Spleen (tissue), 11 donors: ENCODE data around the gene APBB2. TPM values are rescaled to one million over a fixed set of nuclear protein-coding genes. Genes with fewer than 3 reads are reported as not detected.

Experiments
- DNase-seq: peaks from one replicate; pipeline ENCODE4 v3.0.0-alpha.2; 2020
- H3K27ac ChIP-seq, 8 donors: fragments of 200-600 bp; sonication (generic) in 7 of 8; 1 replicate in 4 of 8; 2 replicates in 4 of 8; pipeline versions ENCODE4 v1.5.0 to v1.8.0; 2016 to 2021; ENCODE audit warnings: inconsistent platforms in 4 of 8, mild to moderate bottlenecking in 4 of 8, moderate library complexity in 1 of 8
- H3K27me3 ChIP-seq, 7 donors: fragments of 200-600 bp; sonication (generic) in 6 of 7; replicated peaks in 1 of 7; 1 replicate in 4 of 7; 2 replicates in 3 of 7; pipeline versions ENCODE4 v1.5.0 to v1.8.0; 2016 to 2021; ENCODE audit warnings: inconsistent platforms in 3 of 7, mild to moderate bottlenecking in 1 of 7
- H3K36me3 ChIP-seq, 6 donors: fragments of 200-600 bp; sonication (generic) in 5 of 6; 1 replicate in 4 of 6; 2 replicates in 2 of 6; pipeline versions ENCODE4 v1.5.0 to v1.8.0; 2016 to 2021; ENCODE audit warnings: inconsistent platforms in 2 of 6
- H3K4me1 ChIP-seq, 6 donors: fragments of 200-600 bp; sonication (generic) in 5 of 6; 1 replicate in 3 of 6; 2 replicates in 3 of 6; pipeline versions ENCODE4 v1.5.0 to v1.8.0; 2016 to 2021; ENCODE audit warnings: inconsistent platforms in 3 of 6
- H3K4me3 ChIP-seq, 8 donors: fragments of 200-600 bp; sonication (generic) in 7 of 8; 1 replicate in 4 of 8; 2 replicates in 4 of 8; pipeline versions ENCODE4 v1.5.0 to v1.8.0; 2016 to 2021; ENCODE audit warnings: inconsistent platforms in 4 of 8, mild to moderate bottlenecking in 4 of 8, moderate library complexity in 2 of 8
- H3K9me3 ChIP-seq, 8 donors: fragments of 200-600 bp; sonication (generic) in 7 of 8; 1 replicate in 4 of 8; 2 replicates in 4 of 8; pipeline versions ENCODE4 v1.5.0 to v1.8.0; 2016 to 2021; ENCODE audit warnings: inconsistent platforms in 4 of 8
- POLR2A ChIP-seq, 3 donors: fragments of 450-650 bp; IDR thresholded peaks; one replicate each; pipeline ENCODE4 v1.5.1; 2017; ENCODE audit warnings: antibody characterized with exemption in 3 of 3, mild to moderate bottlenecking in 1 of 3
- POLR2AphosphoS5 ChIP-seq, 3 donors: sonication (generic); formaldehyde crosslinking; IDR thresholded peaks; one replicate each; pipeline ENCODE4 v1.5.1; 2017; ENCODE audit warnings: antibody characterized with exemption in 3 of 3
- WGBS, 5 donors: extraction: QIAGEN DNeasy Blood & Tissue Kit in 3 of 5; methylation state at CpG; one replicate each; pipeline versions ENCODE4 v1.1.5 to v1.1.7; 2013 to 2018; 5-methylcytosine and 5-hydroxymethylcytosine counted together
- intact Hi-C: fragments of 100-400 bp; cut with DNase I; formaldehyde crosslinking; loops from one replicate; pipeline ENCODE4 v1.15.0; 2023; ENCODE audit warnings: low total_unique reads
- polyA plus RNA-seq, 3 donors: library from polyadenylated mRNA; stranded (reverse); fragments of 200-250 nt; gene quantifications; one replicate each; pipeline ENCODE4 v1.2.1, GENCODE V29; 2013
- total RNA-seq, 7 donors: library from RNA; depleted of rRNA in 3 of 7; stranded (reverse); fragments of >200 nt in 3 of 7; fragmentation: NEBNext Ultra II Directional in 4 of 7; extraction: Animal tissue kit (Norgen Biotek cat#: 25700) in 4 of 7; gene quantifications; one replicate each; pipeline versions ENCODE4 v1.1.0 to v1.2.1, GENCODE V29; 2016 to 2021
- TF ChIP-seq, protein P1 (sequence below), 11 experiments: fragments of 200-600 bp in 7 of 11; fragments of 450-650 bp in 4 of 11; sonication (generic) in 4 of 11; IDR thresholded peaks in 8 of 11; conservative IDR thresholded peaks in 3 of 11; 1 replicate in 7 of 11; 2 replicates in 4 of 11; pipeline versions ENCODE4 v1.4.0 to v1.8.0; 2016 to 2021; ENCODE audit warnings: antibody characterized with exemption in 11 of 11, inconsistent platforms in 4 of 11, mild to moderate bottlenecking in 1 of 11
- donor health status: healthy with polysubstance abuse.
- donor health status: DM: no; HTN: no; CAD: no; lungs with moderate emphysema.
- donor health status: DM: no; HTN: no; CAD: no.
- donor health status: Bipolar disorder and iron deficiency.
- donor health status: healthy.
- donor health status: DM: no; HTN: no; CAD: no.
- donor health status: DM: yes; HTN: yes; CAD: no.

APBB2 gene
- total and polyA plus RNA-seq, 10 donors: 4.0 to 115 (median 76.7) TPM

DNA sequence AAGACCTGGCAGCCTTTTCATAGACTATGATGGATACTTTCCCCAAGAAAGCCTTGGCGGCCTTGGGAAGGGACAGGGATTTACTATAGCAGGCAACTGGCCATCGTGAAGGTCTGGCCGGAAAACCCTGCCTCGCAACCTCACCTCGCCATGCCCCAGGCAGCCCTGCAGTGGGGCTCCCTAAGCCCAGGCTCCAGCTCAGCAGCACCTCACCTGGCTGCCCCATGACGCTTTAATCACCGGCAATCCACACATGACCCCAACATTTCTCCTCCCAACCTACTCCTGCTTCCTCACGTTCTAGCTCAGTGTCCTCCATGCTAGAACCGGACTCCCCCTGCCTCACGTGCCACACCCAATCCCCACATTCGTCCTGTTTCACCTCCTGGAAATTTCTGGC, 382.2 kb downstream of the APBB2 start:
- Histone ChIP-seq H3K27me3 (no peaks in the 10 kb centered on the region), H3K4me3 (no peak overlapping the region), H3K9me3 (peaks cover 0 to 10% (median 0%) of the 10 kb centered on the region in 8 donors), H3K36me3 (peaks cover 0 to 52% (median 0%) of the 10 kb centered on the region in 6 donors), H3K27ac (no peak overlapping the region), H3K4me1 (peaks cover 0 to 7% (median 0%) of the 10 kb centered on the region in 6 donors)
- intact Hi-C loops: no loop called here
- DNase-seq: no peak
- 83 to 93% (median 87%) methylated on average over 11 of the region's 11 CpGs for WGBS, 5 donors
- TF ChIP-seq, protein P1, sequence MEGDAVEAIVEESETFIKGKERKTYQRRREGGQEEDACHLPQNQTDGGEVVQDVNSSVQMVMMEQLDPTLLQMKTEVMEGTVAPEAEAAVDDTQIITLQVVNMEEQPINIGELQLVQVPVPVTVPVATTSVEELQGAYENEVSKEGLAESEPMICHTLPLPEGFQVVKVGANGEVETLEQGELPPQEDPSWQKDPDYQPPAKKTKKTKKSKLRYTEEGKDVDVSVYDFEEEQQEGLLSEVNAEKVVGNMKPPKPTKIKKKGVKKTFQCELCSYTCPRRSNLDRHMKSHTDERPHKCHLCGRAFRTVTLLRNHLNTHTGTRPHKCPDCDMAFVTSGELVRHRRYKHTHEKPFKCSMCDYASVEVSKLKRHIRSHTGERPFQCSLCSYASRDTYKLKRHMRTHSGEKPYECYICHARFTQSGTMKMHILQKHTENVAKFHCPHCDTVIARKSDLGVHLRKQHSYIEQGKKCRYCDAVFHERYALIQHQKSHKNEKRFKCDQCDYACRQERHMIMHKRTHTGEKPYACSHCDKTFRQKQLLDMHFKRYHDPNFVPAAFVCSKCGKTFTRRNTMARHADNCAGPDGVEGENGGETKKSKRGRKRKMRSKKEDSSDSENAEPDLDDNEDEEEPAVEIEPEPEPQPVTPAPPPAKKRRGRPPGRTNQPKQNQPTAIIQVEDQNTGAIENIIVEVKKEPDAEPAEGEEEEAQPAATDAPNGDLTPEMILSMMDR (IDR thresholded peaks at IDR 0.05 in 8 of 11, conservative IDR thresholded peaks at IDR 0.05 in 3 of 11): no peak
- TF ChIP-seq POLR2A (IDR thresholded peaks at IDR 0.05): no peak
- TF ChIP-seq POLR2AphosphoS5 (IDR thresholded peaks at IDR 0.05): no peak

DNA sequence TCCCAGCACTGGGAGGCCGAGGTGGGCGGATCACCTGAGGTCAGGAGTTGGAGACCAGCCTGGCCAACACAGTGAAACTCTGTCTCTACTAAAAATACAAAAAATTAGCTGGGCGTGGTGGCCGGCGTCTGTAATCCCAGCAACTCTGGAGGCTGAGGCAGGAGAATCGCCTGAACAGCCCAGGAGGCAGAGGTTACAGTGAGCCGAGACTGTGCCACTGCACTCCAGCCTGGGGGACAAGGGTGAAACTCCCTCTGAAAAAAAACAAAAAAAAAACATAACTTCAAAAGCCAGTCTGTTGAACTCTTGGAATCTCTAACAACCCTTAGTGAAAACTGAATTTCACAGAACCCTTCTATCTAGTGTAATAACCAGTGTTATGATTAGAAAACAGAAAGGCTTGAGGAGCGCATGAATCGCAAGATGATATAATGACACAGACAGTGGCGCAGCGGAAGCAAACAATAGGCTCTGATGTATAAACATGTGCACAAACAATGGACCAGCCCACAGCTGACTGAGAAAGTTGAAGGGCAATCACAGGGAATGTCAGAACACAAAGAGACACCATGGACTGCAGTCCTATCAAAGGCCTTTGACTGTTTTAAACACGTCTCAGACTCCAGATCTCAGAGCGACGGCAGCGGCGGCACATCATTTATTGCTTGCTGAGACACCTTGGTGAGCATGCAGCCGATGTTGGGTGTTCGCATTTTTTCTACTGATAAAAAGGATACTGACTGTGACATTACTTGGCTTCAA, 383.0 kb downstream of the APBB2 start:
- no peak for TF ChIP-seq POLR2A (IDR thresholded peaks at IDR 0.05)
- TF ChIP-seq POLR2AphosphoS5 (IDR thresholded peaks at IDR 0.05): no peak
- DNase-seq: no peak
- intact Hi-C loops: no loop called here
- peaks cover 0 to 10% (median 0%) of the 10 kb centered on the region in 8 donors for H3K9me3 ChIP-seq
- peaks cover 0 to 57% (median 0%) of the 10 kb centered on the region in 6 donors for H3K36me3 ChIP-seq
- 92 to 96% (median 94%) methylated on average over 18 of the region's 18 CpGs for WGBS, 5 donors
- H3K27me3 ChIP-seq: no peaks in the 10 kb centered on the region
- peaks cover 0 to 7% (median 0%) of the 10 kb centered on the region in 6 donors for H3K4me1 ChIP-seq
- no peak overlapping the region for H3K27ac ChIP-seq
- no peak overlapping the region for H3K4me3 ChIP-seq

DNA sequence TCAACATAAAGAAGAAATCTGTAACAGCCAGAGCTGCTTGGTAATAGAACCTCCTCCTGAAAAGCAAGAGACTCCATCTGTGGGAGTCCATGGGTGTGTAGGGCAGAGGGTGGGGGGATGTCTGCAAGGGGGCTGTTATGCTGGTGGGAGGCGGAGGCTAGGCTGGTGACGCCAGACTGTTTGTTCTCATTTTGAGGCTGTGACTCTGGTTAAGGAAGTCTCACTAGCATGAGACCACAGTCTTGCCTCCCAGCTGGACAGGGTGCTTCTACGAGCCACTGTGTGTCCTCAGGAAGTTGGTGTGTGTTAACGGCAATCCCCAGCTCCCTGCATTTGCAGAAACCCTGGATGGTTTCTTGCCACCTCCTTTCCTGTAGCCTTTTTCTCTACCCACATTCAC, 384.8 kb downstream of the APBB2 start:
- Histone ChIP-seq H3K27me3 (no peaks in the 10 kb centered on the region), H3K4me1 (peaks cover 0 to 11% (median 0%) of the 10 kb centered on the region in 6 donors), H3K9me3 (peaks cover 0 to 10% (median 0%) of the 10 kb centered on the region in 8 donors), H3K27ac (peak overlapping the region in 2 of 8 donors; percentile 48 to 51), H3K36me3 (peaks cover 0 to 65% (median 5%) of the 10 kb centered on the region in 6 donors), H3K4me3 (no peak overlapping the region)
- intact Hi-C loops: no loop called here
- WGBS, 5 donors: 38 to 71% (median 41%) methylated on average over 4 of the region's 4 CpGs
- DNase-seq: no peak
- TF ChIP-seq, protein P1 (IDR thresholded peaks at IDR 0.05 in 8 of 11, conservative IDR thresholded peaks at IDR 0.05 in 3 of 11): no peak
- TF ChIP-seq POLR2A (IDR thresholded peaks at IDR 0.05) (no peak), POLR2AphosphoS5 (IDR thresholded peaks at IDR 0.05) (no peak)

DNA sequence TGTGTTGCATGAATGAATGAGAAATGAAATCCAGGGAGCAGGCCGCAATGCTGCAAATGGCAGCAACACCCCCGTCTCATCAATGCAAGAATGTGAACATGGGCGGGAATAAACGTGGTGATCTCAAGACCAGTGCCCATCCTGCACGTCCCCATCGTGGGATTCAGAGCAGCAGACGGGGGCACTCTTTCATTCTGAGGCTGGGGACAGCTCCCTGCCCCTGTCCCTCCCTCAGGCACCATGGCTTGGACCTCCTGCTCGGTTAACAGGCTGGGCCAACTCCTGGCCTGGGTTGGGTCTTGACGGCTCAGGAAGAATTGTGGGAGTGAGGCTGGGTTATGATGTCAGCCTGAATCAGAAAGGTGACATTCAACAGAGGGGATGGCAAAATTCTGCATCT, 385.7 kb downstream of the APBB2 start:
- no peaks in the 10 kb centered on the region for H3K27me3 ChIP-seq
- intact Hi-C loops: no loop called here
- H3K9me3 ChIP-seq: peaks cover 0 to 10% (median 0%) of the 10 kb centered on the region in 8 donors
- H3K4me3 ChIP-seq: no peak overlapping the region
- no peak overlapping the region for H3K27ac ChIP-seq
- H3K4me1 ChIP-seq: peaks cover 0 to 11% (median 0%) of the 10 kb centered on the region in 6 donors
- TF ChIP-seq POLR2A (IDR thresholded peaks at IDR 0.05) (no peak), POLR2AphosphoS5 (IDR thresholded peaks at IDR 0.05) (no peak)
- TF ChIP-seq, protein P1 (IDR thresholded peaks at IDR 0.05 in 8 of 11, conservative IDR thresholded peaks at IDR 0.05 in 3 of 11): no peak
- DNase-seq: no peak
- peaks cover 0 to 58% (median 5%) of the 10 kb centered on the region in 6 donors for H3K36me3 ChIP-seq
- WGBS, 5 donors: 89 to 97% (median 95%) methylated on average over 9 of the region's 9 CpGs
